GDM1 (cell line): ENCODE data around the gene HSPA1L.
A peak's percentile ranks its signal among the peaks of the same experiment; 100 is the strongest.
"Not testable (repeated sequence)": the region's sequence is repeated elsewhere in the genome, so short reads cannot be mapped to it uniquely, and the experiment has no call there.

ENCODE experiments used
- DNase-seq: peaks from one replicate; lab custom pipeline; 2025; lab: John Stamatoyannopoulos, UW

The HSPA1L gene

GRCh38 chr6:31813465-31813849, 1.6 kb downstream of the HSPA1L start:
- DNase-seq = no peak

DNA sequence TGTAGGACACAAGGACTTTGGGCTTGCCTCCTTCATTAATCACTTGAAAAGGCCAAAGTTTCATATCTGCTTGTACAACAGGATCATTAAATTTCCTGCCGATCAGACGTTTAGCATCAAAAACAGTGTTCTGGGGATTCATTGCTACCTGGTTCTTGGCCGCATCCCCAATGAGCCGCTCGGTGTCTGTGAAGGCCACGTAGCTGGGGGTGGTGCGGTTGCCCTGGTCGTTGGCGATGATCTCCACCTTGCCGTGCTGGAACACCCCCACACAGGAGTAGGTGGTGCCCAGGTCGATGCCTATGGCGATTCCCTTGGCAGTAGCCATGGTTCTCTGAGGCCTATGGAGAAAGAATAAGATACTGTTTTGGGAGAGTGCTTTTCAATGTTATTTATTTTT, 3.4 kb downstream of the HSPA1L start:
- DNase-seq = no peak

DNA sequence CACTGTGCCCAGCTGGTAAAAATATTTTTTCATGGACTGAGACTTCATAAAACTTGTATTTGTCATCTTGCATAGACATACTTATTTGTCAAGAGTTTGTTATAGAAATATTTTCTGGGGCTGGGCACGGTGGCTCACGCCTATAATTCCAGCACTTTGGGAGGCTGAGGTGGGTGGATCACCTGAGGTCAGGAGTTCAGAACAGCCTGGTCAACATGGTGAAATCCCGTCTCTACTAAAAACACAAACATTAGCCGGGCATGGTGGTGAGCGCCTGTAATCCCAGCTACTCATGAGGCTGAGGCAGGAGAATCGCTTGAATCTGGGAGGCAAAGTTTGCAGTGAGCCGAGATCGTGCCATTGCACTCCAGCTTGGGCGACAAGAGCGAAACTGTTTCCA, 6.5 kb downstream of the HSPA1L start:
- DNase-seq = not testable (repeated sequence)

- DNase-seq = peak; percentile 96
Observed at GRCh38 chr6:31806470-31807272, 8.4 kb downstream of the HSPA1L start, which contains the start of gene LSM2. LSM2 (minus strand) TSS chr6:31806966; CDS start chr6:31806757, 209 bp downstream.

GRCh38 chr6:31805939-31806469, 9.1 kb downstream of the HSPA1L start:
- DNase-seq = no peak

DNA sequence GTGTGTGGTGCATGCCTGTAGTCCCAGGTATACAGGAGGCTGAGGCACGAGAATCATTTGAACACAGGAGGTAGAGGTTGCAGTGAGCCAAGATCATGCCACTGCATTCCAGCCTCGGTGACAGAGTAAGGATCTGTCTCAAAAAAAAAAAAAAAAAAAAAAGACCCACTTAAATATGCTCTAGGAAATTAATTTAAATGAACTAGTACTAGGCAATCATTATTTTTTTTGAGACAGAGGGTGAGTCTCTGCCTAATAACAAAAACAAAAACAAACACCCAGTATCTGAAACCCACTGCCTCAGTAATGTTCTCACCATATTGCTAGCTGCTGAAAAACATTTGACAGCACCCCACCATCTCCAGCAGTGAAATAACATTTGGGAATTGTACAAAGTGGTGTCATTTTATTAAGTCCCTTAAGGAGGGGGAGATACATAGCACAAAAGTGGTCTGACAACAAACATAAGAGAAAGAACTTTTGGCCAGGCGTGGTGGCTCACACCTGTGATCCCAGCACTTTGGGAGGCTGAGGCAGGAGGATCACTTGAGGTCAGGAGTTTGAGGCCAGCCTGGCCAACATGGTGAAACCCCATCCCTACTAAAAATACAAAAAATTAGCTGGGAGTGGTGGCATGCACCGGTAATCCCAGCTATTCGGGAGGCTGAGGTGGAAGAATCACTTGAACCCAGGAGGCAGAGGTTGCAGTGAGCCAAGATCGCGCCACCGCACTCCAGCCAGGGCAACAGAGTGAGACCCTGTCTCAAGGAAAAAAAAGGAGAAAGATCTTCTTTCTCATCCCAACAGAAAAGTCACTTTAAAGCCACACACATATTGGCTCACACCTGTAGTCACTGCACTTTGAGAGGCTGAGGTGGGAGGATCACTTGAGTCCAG, 13.8 kb downstream of the HSPA1L start:
- DNase-seq = not testable (repeated sequence)

GRCh38 chr6:31799781-31800180, 15.3 kb downstream of the HSPA1L start:
- DNase-seq = no peak

DNA sequence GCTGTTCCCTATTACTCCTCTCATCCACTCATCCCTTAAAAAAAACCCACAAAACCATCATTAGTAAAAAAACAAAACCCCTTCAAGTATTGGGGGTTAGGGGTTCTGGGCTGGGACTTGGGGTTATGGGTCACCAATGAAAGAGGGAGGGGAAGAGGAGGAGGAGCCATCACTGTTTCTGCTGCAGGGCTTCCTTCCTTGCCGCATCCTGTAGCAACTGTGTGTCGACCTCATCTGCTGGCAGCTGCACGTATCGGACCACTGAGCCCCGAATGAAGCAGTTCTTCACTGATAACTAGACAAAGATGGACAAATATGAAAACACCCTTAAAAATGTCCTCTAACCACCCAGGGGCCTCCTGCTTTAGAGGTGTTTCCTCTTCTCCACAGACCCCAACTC, 17.5 kb downstream of the HSPA1L start:
- DNase-seq = peak; percentile 20

- no peak for DNase-seq
Observed at GRCh38 chr6:31796993-31797385, 18.1 kb downstream of the HSPA1L start.

DNA sequence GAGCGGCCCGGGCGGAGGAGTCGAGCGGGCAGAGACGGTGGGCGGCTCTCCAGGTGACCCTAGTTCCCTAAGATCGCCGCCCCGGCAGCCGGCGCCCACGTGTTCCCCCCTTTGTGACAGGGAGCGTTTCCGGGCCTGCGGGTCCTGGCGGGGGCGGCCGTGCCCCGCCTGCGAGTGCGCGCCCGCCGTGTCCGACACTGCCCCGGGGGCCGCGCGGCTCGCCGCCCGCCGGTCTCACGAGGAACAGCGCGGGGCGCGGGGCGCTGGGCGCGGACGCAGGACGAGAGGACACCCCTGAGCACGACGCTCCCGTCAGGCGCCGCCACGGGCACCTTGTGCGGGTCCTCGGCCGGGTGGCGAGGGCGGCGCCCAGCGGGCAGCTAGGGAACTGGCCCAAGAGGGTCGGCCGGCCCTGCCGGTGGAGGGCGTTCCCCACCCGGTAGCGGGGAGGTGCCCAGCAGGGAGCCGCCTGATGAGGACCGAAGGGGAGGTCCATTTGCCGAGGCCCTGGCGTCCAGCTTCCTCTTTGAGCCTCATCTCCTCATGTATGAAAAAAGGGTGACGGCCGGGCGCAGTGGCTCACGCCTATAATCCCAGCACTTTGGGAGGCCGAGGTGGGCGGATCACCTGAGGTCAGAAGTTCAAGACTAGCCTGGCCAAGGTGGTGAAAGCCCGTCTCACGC, 19.3 kb downstream of the HSPA1L start, which contains the start of gene VARS1:
VARS1 (minus strand) TSS at position 137 of the 683 bp plus-strand sequence. CDS start 535 bp downstream, outside the sequence.
- DNase-seq = peak; percentile 86

DNA sequence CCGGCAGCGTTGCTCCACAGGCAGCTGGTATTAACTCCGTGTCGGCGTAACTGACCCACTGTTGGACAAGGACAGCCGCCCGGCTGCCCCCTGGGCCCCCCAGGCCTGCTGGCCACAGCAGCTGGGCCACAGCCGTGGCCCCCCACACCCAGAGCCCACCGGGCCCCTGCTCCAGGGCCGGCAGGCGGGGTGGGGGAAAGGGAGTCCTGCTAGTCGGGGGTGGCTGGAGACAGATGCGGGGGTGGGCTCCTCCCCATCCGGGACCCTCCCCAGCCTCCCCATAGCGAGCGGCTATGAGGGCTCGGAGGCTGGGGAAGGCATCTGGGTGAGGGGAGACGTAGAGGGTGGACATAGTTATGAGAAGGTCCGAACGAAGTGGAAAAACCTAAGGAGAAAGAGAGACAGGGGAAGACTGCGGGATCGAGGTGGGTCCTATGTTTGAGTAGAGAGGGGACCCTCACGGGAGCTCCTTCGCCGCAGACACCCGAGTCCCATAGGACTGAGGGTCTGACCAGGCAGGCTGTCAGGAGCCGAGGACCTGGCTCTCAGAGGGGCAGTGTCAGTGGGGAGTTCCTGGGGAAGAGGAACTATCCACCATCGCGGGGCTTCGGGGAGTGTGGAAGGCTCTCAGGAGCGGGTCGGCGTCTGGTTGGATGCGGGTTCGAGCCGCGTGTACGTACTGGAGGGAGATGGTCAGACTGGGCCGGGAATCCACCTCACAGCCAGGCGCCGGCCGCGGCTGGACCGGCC, 20.0 kb downstream of the HSPA1L start:
- DNase-seq = peak; percentile 60

- DNase-seq = no peak
Observed at GRCh38 chr6:31794294-31794865, 20.7 kb downstream of the HSPA1L start.

GRCh38 chr6:31793927-31794245, 21.2 kb downstream of the HSPA1L start:
- DNase-seq = not testable (repeated sequence)

- no peak for DNase-seq
Observed at GRCh38 chr6:31792761-31793171, 22.3 kb downstream of the HSPA1L start.

DNA sequence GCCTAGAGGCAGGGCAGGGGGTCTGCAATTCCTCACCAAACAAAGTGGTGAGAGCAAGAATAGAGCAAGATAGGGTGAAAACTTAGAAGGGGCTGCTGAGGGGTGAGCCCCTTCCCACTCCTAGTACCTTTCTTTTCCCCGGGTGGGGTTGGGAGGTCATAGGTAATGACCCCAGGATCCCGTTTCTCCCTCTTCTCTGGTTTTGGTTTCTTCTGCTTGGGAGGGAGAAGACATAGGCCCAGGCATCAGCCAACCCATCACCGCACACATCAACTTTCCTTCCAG, 23.1 kb downstream of the HSPA1L start:
- no peak for DNase-seq

DNA sequence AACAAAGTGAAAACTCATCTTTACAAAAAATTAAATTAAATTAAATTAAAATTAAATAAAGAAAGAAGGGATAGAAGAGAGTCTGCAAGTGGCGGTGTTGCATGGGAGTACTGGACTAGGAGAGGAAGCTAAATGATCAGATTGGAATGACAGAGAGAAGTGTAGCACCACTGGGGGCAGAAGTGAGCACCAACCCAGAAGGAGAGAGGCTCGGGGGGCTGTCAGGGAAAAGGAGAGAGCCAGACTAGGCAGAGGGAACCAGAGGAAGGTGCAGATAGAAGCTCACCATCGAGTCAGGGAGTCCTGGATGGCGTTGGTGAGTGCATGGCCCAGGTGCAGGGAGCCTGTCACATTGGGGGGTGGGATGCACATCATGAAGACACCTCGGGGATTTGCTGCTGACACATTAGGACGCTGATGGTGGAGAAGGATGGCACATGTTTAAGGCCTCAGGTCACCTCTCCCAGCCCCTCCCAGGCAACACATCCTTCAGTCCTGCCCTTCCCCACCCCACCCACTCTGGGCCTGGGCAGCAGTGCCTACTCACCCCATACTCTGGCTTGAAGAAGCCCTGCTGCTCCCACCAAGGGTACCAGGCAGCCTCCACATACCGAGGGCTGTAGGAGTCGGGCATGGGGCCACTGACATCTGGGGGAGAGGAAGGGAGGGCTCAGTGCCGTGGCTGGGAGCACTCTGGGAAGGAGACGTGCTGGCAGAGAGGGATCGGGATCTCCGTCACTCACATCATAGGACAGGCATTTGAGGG, 23.6 kb downstream of the HSPA1L start:
- DNase-seq = peak; percentile 20

DNA sequence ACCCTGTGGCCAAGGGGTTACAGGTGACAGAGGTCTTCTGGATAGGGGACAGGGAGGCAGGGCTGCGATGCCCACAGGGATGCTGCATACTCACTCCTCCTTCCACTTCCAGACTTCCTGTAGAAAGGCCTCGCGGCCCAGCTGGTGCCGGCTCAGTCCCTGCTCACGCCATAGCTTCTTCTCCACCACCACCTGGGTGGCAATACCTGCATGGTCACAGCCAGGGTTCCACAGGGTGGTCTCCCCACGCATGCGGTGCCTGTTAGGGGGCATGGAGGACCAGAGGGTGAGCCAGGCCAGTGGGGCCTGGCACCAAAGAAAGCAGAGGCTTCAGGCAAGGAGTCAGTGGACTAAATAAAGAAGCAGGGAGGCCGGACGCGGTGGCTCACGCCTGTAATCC, 29.6 kb downstream of the HSPA1L start:
- no peak for DNase-seq

DNA sequence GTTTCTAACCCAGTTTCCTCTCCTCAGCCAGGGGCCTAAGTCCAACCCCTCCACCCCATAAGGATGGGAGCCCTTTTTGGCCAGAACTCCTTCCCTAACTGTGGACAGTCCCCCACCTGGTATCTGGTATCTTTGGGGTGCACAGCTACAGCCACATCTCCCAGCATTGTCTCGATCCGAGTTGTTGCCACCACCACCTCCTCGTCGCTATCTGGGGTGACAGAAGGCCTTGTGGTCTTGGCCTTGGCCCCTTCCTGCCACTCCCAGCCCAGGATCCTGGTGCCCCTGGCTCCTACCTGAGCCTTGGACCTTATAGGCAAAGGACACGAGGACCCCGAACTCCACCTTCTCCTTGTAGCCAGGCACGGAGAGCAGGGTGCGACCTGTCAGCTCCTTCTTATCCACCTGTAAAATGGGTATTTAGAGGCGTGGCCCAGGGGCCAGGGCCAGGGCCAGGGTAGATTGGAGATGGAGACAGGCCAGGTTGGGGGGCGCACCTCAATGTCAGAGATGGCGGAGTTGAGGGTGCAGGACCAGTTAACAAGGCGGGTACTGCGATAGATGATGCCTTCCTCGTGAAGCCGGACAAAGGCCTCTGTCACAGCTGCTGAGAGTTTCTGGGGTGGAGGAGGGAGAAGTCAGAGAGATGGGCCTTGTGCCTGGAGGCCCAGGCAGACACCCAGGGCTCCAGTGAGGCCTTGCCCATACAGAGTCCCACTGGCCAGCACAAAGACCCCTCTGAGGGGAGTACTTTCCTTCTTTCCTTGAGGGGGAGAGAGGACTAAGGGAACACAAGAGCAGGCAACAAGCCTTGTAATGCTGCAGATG, 30.8 kb downstream of the HSPA1L start:
- DNase-seq = no peak

GRCh38 chr6:31782126-31782855, 32.8 kb downstream of the HSPA1L start:
- DNase-seq = no peak
